Measurements from ENCODE around the gene SMAD3.

The SMAD3 gene

GRCh38 chr15:67164401-67164791 is 99.0 kb downstream of the SMAD3 start (continued):
- TF ChIP-seq ZNF266 (tag by site-specific recombination; IDR thresholded peaks at IDR 0.05; ENCODE audit: low read depth) (no peak), ZNF660 (tag by site-specific recombination; IDR thresholded peaks at IDR 0.05) (no peak), PRDM1 (tag by site-specific recombination; IDR thresholded peaks at IDR 0.05) (peak; percentile 66; the same call in 1 of the 2 replicates), SETDB1 (IDR thresholded peaks at IDR 0.05; ENCODE audit: insufficient read length, low read length) (no peak)

- no peaks in the 10 kb centered on the region for H3K9me3 ChIP-seq (ENCODE audit: control insufficient read depth, insufficient read depth, low read depth, low read length)
- H3K4me3 ChIP-seq (ENCODE audit: low read depth, low read length): no peak overlapping the region
- H3K4me1 ChIP-seq (ENCODE audit: control insufficient read depth, insufficient read depth, low read length): peaks cover 4% of the 10 kb centered on the region; the same call in 1 of the 2 replicates
- TF ChIP-seq ZNF843 (tag by site-specific recombination; IDR thresholded peaks at IDR 0.05): no peak
- TF ChIP-seq ZNF768 (tag by site-specific recombination; IDR thresholded peaks at IDR 0.05): no peak
- no peak for TF ChIP-seq ZNF266 (tag by site-specific recombination; IDR thresholded peaks at IDR 0.05; ENCODE audit: low read depth)
- ChIA-PET CTCF (no interaction called here), POLR2A (no interaction called here)
- H3K27ac ChIP-seq (ENCODE audit: extremely low read depth, low read depth, low read length): no peak overlapping the region
- H3K36me3 ChIP-seq (ENCODE audit: control insufficient read depth in 2 of 2, insufficient read depth in 1 of 2, low read length in 2 of 2): peaks cover 0 to 45% of the 10 kb centered on the region in 2 experiments
Measured at GRCh38 chr15:67164811-67165253, 99.4 kb downstream of the SMAD3 start.

GRCh38 chr15:67165254-67166253 is 100.2 kb downstream of the SMAD3 start:
- H3K27ac ChIP-seq (ENCODE audit: extremely low read depth, low read depth, low read length): no peak overlapping the region
- no peaks in the 10 kb centered on the region for H3K9me3 ChIP-seq (ENCODE audit: control insufficient read depth, insufficient read depth, low read depth, low read length)
- CTCF ChIA-PET: no interaction called here
- H3K4me3 ChIP-seq (ENCODE audit: low read depth, low read length): no peak overlapping the region
- POLR2A ChIA-PET: no interaction called here
- H3K4me1 ChIP-seq (ENCODE audit: control insufficient read depth, insufficient read depth, low read length): peaks cover 4% of the 10 kb centered on the region; the same call in 1 of the 2 replicates
- peaks cover 0 to 51% of the 10 kb centered on the region in 2 experiments for H3K36me3 ChIP-seq (ENCODE audit: control insufficient read depth in 2 of 2, insufficient read depth in 1 of 2, low read length in 2 of 2)
- TF ChIP-seq ZBTB26 (tag by site-specific recombination; optimal IDR thresholded peaks at IDR 0.05) (no peak), ZFHX2 (tag by site-specific recombination; conservative IDR thresholded peaks at IDR 0.05) (0 out of 2 replicates have a peak, but pooled peaks have one; percentile 5)

GRCh38 chr15:67166280-67167009 is 101.0 kb downstream of the SMAD3 start:
- CTCF ChIA-PET: interaction anchor here (0.7 to 1.1 kb wide), 2 partner anchors 102 to 255 kb away, joined by 3 read pairs; no protein-coding TSS in a partner anchor
- Histone ChIP-seq H3K36me3 (ENCODE audit: control insufficient read depth in 2 of 2, insufficient read depth in 1 of 2, low read length in 2 of 2) (peaks cover 4 to 58% of the 10 kb centered on the region in 2 experiments), H3K9me3 (ENCODE audit: control insufficient read depth, insufficient read depth, low read depth, low read length) (no peaks in the 10 kb centered on the region), H3K27ac (ENCODE audit: extremely low read depth, low read depth, low read length) (no peak overlapping the region), H3K4me3 (ENCODE audit: low read depth, low read length) (no peak overlapping the region), H3K4me1 (ENCODE audit: control insufficient read depth, insufficient read depth, low read length) (peaks cover 4% of the 10 kb centered on the region; the same call in 1 of the 2 replicates)
- no peak for TF ChIP-seq IKZF3 (tag by site-specific recombination; IDR thresholded peaks at IDR 0.05)
- no peak for TF ChIP-seq ZNF704 (tag by site-specific recombination; IDR thresholded peaks at IDR 0.05)
- TF ChIP-seq ZNF654 (tag by site-specific recombination; IDR thresholded peaks at IDR 0.05; ENCODE audit: low read depth): no peak
- TF ChIP-seq ZNF214 (tag by site-specific recombination; IDR thresholded peaks at IDR 0.05; ENCODE audit: borderline replicate concordance): no peak
- no peak for TF ChIP-seq ZFP69B (tag by site-specific recombination; IDR thresholded peaks at IDR 0.05)
- TF ChIP-seq SETDB1 (IDR thresholded peaks at IDR 0.05; ENCODE audit: insufficient read length, low read length): no peak
- TF ChIP-seq ZNF302 (tag by site-specific recombination; IDR thresholded peaks at IDR 0.05; ENCODE audit: low read depth): no peak
- no peak for TF ChIP-seq ZNF670 (tag by site-specific recombination; IDR thresholded peaks at IDR 0.05; ENCODE audit: low read depth)
- no peak for TF ChIP-seq ZBTB17 (tag by site-specific recombination; IDR thresholded peaks at IDR 0.05)
- TF ChIP-seq ZNF24 (tag by site-specific recombination; IDR thresholded peaks at IDR 0.05): no peak
- no peak for TF ChIP-seq ZNF112 (tag by site-specific recombination; IDR thresholded peaks at IDR 0.05)
- TF ChIP-seq ZNF140 (tag by site-specific recombination; IDR thresholded peaks at IDR 0.05): no peak
- no peak for TF ChIP-seq ZSCAN23 (tag by site-specific recombination; IDR thresholded peaks at IDR 0.05)
- POLR2A ChIA-PET: no interaction called here
